Activated effector memory CD4-positive, alpha-beta T cell treated with Interleukin-2 at 50 U/mL for 16 hours (primary cell): Measurements from ENCODE around the gene DNAI4.
"Not testable (repeated sequence)": the region's sequence is repeated elsewhere in the genome, so short reads cannot be mapped to it uniquely, and the experiment has no call there.

Source experiments
- DNase-seq: peaks from one replicate; pipeline ENCODE4 v3.0.0-alpha.2; 2020

DNAI4 gene

DNA sequence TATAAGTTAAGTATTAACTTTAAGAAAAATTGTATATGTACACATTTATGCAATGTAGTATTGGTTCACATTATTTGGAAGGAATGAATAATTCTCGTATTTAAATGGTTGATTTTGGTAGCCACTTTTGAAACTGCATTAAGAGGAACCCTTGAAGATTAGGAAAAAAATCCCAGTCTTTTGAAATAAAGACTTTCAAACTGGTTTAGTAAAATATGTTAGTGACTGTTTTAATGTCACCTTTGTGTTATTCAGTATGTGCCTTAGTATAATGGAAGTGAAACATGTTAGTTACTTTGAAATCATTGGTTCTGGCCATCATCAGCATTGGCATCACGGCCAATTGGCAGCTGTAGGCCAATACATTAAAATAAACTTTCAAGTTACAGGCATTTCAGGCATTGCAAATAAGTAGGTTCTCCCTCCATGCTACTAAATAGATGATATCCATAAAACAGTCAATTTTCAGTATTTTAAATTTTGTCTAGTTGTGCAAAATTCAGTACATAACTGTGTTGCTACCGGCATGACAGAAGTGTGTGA is 4.6 kb upstream of the DNAI4 start:
- no peak for DNase-seq

GRCh38 chr1:66927528-66927927 is 2.9 kb upstream of the DNAI4 start:
- no peak for DNase-seq

DNA sequence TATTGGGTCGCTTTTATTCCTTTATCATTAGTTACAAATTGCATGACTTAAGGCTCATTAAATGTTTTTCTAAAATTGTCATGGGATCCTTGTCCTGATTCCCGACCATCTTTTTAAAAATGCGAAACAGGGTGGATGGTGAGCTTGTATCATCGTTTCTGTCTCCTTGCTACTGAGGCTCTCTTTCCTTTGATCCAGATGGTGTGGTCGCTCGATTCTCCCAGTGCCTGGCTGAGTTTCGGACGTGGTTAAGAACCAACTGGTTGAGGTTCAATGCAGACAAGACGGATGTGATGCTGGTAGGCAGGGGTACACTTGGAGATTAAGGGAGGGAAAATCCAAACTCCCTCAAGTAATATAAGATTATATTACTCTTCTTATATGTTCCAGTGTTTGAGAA is 1.3 kb upstream of the DNAI4 start:
- DNase-seq = no peak

GRCh38 chr1:66925558-66925910 is 878 bp upstream of the DNAI4 start:
- DNase-seq = no peak

- DNase-seq = no peak
Observed at GRCh38 chr1:66920543-66920942, 4.1 kb downstream of the DNAI4 start.

GRCh38 chr1:66919828-66920227 is 4.8 kb downstream of the DNAI4 start:
- no peak for DNase-seq

GRCh38 chr1:66919063-66919462 is 5.6 kb downstream of the DNAI4 start:
- DNase-seq = no peak

DNA sequence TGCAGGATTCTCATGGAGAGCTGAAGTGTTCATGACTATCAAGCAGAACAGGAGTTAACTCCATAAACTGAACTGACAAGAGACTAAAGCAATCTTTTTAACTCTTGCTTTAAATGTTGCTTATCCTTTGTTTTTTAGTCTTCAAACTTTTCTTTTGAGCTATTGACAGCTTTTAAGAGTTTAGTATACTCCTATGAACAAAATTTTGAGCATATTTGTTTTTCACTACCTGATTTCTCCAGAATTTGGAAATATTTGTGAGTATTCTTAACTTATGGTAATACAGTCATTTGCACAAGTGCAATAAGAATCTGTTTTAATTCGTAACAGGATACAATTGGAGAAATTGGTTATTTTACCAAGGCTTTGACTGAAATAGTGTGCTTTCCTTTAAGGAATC is 7.2 kb downstream of the DNAI4 start:
- no peak for DNase-seq

DNA sequence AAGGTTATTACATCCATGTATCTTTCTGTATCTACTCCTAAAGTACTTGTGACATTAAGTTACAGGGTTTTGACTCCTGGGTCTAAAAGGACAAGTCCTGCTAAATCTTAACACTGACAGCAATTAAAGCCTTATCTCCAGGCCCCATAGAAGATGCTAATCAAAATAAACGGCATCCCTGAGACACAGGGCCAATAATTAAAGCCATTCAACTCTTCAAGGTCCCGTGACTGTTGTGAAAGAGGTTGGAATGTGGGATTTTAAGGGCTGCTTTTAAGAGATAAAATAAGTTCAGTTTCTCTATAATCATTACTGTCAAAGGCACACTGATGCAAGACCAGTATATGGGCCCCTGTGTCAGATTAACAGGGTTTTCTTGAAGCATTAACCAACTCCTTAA is 8.3 kb downstream of the DNAI4 start:
- DNase-seq = no peak

GRCh38 chr1:66915203-66915602 is 9.5 kb downstream of the DNAI4 start:
- not testable (repeated sequence) for DNase-seq

DNA sequence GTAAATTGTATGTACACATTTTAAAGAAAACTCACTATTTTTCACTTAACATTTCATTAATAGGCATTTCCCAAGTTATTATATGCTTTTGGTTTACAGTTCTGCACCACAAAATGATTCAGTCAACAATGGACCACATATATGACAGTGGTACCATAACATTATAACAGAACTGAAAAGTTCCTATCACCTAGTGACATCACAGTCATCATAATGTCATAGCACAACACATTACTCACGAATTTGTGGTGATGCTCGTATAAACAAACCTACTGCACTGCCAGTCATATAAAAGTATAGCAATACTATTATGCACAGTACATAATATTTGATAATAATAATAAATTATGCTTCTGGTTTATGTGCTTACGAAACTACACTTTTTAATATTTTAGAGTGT is 30.9 kb downstream of the DNAI4 start:
- DNase-seq = no peak

- DNase-seq = no peak
Observed at GRCh38 chr1:66890621-66891020, 34.0 kb downstream of the DNAI4 start.

DNA sequence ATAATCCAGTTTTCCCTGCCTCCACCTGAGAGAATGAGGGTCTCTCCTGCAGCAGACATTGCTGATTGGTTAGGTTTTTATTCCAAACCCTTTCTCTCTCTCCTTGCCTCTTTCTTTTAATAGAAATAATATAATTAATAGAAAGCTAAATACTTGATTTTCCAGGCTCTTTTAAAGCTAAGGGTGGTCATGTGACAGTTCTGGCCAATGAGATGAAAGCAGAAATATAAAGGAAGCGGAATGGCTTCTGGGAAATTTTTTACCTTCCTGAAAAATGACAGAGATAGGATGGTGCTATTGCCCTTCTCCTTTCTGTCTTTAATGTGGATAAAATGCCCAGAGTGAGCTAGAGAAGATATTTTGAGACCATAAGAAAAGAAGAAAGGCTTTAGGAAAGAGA is 35.6 kb downstream of the DNAI4 start:
- no peak for DNase-seq

- DNase-seq = no peak
Observed at GRCh38 chr1:66876664-66877063, 48.0 kb downstream of the DNAI4 start.

DNA sequence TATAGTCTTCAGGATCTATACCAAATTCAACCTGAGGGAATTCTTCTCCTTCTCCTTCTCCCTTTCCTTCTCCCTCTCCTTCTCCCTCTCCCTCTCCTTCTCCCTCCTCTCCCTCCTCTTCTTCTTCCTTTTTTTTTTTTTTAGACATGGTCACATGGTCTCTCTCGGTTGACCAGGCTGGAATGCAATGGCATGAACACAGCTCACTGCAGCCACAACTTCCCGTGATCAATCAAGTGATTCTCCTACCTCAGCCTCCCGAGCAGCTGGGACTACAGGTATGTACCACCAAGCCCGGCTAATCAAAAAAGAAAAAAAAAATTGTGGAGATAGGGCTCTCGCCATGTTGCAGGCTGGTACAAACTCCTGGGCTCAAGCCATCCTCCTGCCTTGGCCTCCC is 51.5 kb downstream of the DNAI4 start:
- DNase-seq = no peak

GRCh38 chr1:66872024-66872423 is 52.6 kb downstream of the DNAI4 start:
- not testable (repeated sequence) for DNase-seq

DNA sequence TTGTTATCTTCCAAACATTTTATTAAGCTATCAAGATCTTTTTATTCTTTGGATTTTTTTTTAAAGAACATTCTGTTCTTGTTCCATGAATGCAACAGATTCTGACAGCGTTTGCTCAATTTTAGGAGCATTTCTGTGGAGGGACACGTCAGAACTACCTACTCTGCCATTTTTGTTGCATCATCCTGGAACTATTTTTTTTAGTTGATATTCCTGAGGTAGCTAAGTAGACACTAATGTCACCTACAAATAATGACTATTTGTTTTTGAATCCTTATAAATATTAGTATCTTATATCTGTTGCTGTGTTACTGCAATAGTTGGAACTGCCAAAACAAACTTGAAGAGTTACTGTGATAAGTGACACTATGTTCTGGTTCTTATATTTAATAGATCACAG is 57.2 kb downstream of the DNAI4 start:
- DNase-seq = no peak

- no peak for DNase-seq
Observed at GRCh38 chr1:66860529-66860928, 64.1 kb downstream of the DNAI4 start.

GRCh38 chr1:66853379-66853778 is 71.3 kb downstream of the DNAI4 start:
- DNase-seq = no peak

GRCh38 chr1:66852870-66853269 is 71.8 kb downstream of the DNAI4 start:
- no peak for DNase-seq

DNA sequence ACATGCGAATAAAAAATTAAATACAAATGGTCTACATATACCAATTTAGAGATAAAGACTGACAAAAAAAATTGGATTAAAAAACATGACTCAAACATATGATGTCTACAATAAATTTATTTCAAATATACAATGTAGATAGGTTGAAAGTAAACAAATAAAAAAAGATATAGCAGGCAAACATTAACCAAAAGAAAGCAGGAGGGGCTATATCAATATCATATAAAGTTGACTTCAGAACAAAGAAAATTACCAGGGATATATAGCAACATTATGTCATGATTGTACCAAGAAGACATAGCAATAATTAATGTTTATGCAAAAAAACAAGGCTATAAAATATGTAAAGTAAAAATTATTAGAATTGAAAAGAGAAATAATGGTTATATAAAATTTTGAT is 73.7 kb downstream of the DNAI4 start:
- no peak for DNase-seq

DNA sequence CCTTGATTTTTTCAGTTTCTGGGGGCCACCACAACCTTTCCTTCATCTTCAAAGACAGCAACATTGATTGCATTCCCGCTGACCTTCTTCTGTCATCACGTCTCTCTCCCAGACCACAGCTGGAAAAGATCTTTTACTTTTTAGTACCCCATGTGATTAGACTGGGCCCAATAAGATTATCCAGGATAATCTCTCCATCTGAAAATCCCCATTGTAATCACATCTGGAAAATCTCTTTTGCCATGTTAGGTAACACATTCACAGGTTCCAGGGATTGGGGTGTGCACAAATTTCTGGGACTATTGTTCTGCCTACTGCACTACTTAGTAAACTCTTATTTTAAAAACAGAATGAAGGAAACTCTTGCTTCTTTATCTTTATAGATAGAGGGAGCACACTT is 76.5 kb downstream of the DNAI4 start:
- no peak for DNase-seq

- no peak for DNase-seq
Observed at GRCh38 chr1:66840929-66841328, 83.7 kb downstream of the DNAI4 start.

- no peak for DNase-seq
Observed at GRCh38 chr1:66834926-66835325, 89.7 kb downstream of the DNAI4 start.

GRCh38 chr1:66833112-66833511 is 91.5 kb downstream of the DNAI4 start:
- DNase-seq = no peak
